SU-DHL-6 (cell line): ENCODE measurements around the gene CYP2S1.
"Not testable (repeated sequence)": the region's sequence is repeated elsewhere in the genome, so short reads cannot be mapped to it uniquely, and the experiment has no call there.

Source experiments
- H2AFZ ChIP-seq: fragments of 200-600 bp; sonication (generic); 2 replicates; pipeline ENCODE4 v1.6.1; 2014; ENCODE audit warnings: low read depth, mild to moderate bottlenecking, moderate library complexity, mixed read lengths, antibody characterized with exemption, low read length; ENCODE audit not compliant: severe bottlenecking
- H3F3A ChIP-seq: fragments of 200-600 bp; shearing (Covaris generic); 2 replicates; pipeline ENCODE4 v1.6.0; 2016; ENCODE audit warnings: antibody characterized with exemption, mild to moderate bottlenecking; ENCODE audit not compliant: insufficient read depth
- H3K27ac ChIP-seq: fragments of 200-600 bp; sonication (generic); 2 replicates; pipeline ENCODE4 v1.5.1; 2016; ENCODE audit warnings: low read depth, mild to moderate bottlenecking, low read length, moderate library complexity, mixed read lengths
- H3K27me3 ChIP-seq: fragments of 200-600 bp; sonication (generic), shearing (Covaris generic); 2 replicates; pipeline ENCODE4 v1.6.0; 2014; ENCODE audit warnings: mild to moderate bottlenecking, low read length
- H3K36me3 ChIP-seq: fragments of 200-600 bp; sonication (generic); 2 replicates; pipeline ENCODE4 v1.6.1; 2014; ENCODE audit warnings: mild to moderate bottlenecking, low read length, mixed read lengths
- H3K4me2 ChIP-seq: fragments of 300-600, 200-600 bp; shearing (Covaris generic), sonication (generic); 2 replicates; pipeline ENCODE4 v1.6.0; 2014; ENCODE audit warnings: low read length, low read depth, mild to moderate bottlenecking; ENCODE audit not compliant: poor library complexity, severe bottlenecking
- H3K4me3 ChIP-seq: fragments of 200-600 bp; sonication (generic); 2 replicates; pipeline ENCODE4 v1.5.1; 2014; ENCODE audit warnings: antibody characterized with exemption, low read length, mild to moderate bottlenecking, mixed read lengths; ENCODE audit not compliant: insufficient read depth, poor library complexity, severe bottlenecking
- H3K79me2 ChIP-seq: fragments of 200-600 bp; sonication (generic); 2 replicates; pipeline ENCODE4 v1.6.1; 2014; ENCODE audit warnings: mild to moderate bottlenecking, low read length, moderate library complexity; ENCODE audit not compliant: insufficient read depth
- H3K9ac ChIP-seq: fragments of 200-600 bp; sonication (generic); 2 replicates; pipeline ENCODE4 v1.7.0; 2014; ENCODE audit warnings: mild to moderate bottlenecking, low read length
- H3K9me2 ChIP-seq: fragments of 200-600 bp; sonication (generic); replicated peaks from 2 replicates; pipeline ENCODE4 v1.6.1; 2014; ENCODE audit warnings: low read length; ENCODE audit not compliant: insufficient read depth
- H3K9me3 ChIP-seq: fragments of 200-600 bp; sonication (generic); 2 replicates; pipeline ENCODE4 v1.6.1; 2014; ENCODE audit warnings: low read length, mixed read lengths; ENCODE audit not compliant: insufficient read depth
- H4K20me1 ChIP-seq: fragments of 200-600 bp; sonication (generic); 2 replicates; pipeline ENCODE4 v1.6.1; 2014; ENCODE audit warnings: low read depth, mild to moderate bottlenecking, antibody characterized with exemption, low read length, moderate library complexity, mixed read lengths
- CTCF ChIP-seq: fragments of 200-600 bp; sonication (generic); IDR thresholded peaks from one replicate; pipeline ENCODE4 v1.5.1; 2017; ENCODE audit warnings: antibody characterized with exemption, mild to moderate bottlenecking, low read length, moderate library complexity; ENCODE audit not compliant: insufficient read depth, poor library complexity, severe bottlenecking
- EZH2phosphoT487 ChIP-seq: fragments of 200-600 bp; sonication (generic), shearing (Covaris generic); conservative IDR thresholded peaks from 2 replicates; pipeline ENCODE4 v1.6.1; 2018; ENCODE audit warnings: mild to moderate bottlenecking, antibody characterized with exemption, low read length, moderate library complexity, mixed read lengths

CYP2S1 gene

GRCh38 chr19:41175801-41176777 is 16.9 kb upstream of the CYP2S1 start:
- Histone ChIP-seq H3K36me3 (no peaks in the 10 kb centered on the region), H3K4me3 (no peak overlapping the region), H3K9me3 (no peaks in the 10 kb centered on the region), H3K9ac (no peak overlapping the region), H3F3A (no peaks in the 10 kb centered on the region), H2AFZ (no peak overlapping the region), H3K27ac (no peak overlapping the region), H3K79me2 (no peaks in the 10 kb centered on the region), H4K20me1 (no peaks in the 10 kb centered on the region), H3K27me3 (no peaks in the 10 kb centered on the region), H3K4me2 (no peak overlapping the region), H3K9me2 (no peaks in the 10 kb centered on the region)
- TF ChIP-seq CTCF (no peak), EZH2phosphoT487 (no peak)

GRCh38 chr19:41180173-41180572 is 12.8 kb upstream of the CYP2S1 start:
- not testable (repeated sequence) for H3K4me3 ChIP-seq, H3K27me3 ChIP-seq, H3K9me3 ChIP-seq, H3K9me2 ChIP-seq, H3K27ac ChIP-seq, H3K36me3 ChIP-seq, H4K20me1 ChIP-seq, H3K9ac ChIP-seq, H2AFZ ChIP-seq, H3F3A ChIP-seq, H3K4me2 ChIP-seq, H3K79me2 ChIP-seq

GRCh38 chr19:41186971-41187883 is 5.8 kb upstream of the CYP2S1 start:
- H3K36me3 ChIP-seq: no peaks in the 10 kb centered on the region
- no peaks in the 10 kb centered on the region for H3F3A ChIP-seq
- no peak overlapping the region for H3K4me3 ChIP-seq
- TF ChIP-seq CTCF: no peak
- no peak for TF ChIP-seq EZH2phosphoT487
- no peaks in the 10 kb centered on the region for H4K20me1 ChIP-seq
- no peak overlapping the region for H3K4me2 ChIP-seq
- no peak overlapping the region for H3K9ac ChIP-seq
- H3K9me2 ChIP-seq: no peaks in the 10 kb centered on the region
- no peak overlapping the region for H2AFZ ChIP-seq
- H3K27ac ChIP-seq: no peak overlapping the region
- no peaks in the 10 kb centered on the region for H3K79me2 ChIP-seq
- H3K27me3 ChIP-seq: no peaks in the 10 kb centered on the region
- H3K9me3 ChIP-seq: no peaks in the 10 kb centered on the region
